Upper lobe of right lung (tissue), 1 donor: ENCODE measurements around the gene OPCML. TPM values are rescaled to one million over a fixed set of nuclear protein-coding genes. Genes with fewer than 3 reads are reported as not detected.

Source experiments
- ATAC-seq: fragments of 200-7000 bp; cut with Tn5 transposase; one replicate; pipeline ENCODE4 v1.9.1; 2020; ENCODE audit warnings: mild to moderate bottlenecking, moderate library complexity
- DNase-seq: peaks from one replicate; pipeline ENCODE4 v3.0.0-alpha.2; 2020
- H3K27ac ChIP-seq: fragments of 200-600 bp; one replicate; pipeline ENCODE4 v1.8.0; 2022
- H3K27me3 ChIP-seq: fragments of 200-600 bp; one replicate; pipeline ENCODE4 v1.8.0; 2022; ENCODE audit warnings: mild to moderate bottlenecking
- H3K36me3 ChIP-seq: fragments of 200-600 bp; one replicate; pipeline ENCODE4 v1.8.0; 2022
- H3K4me1 ChIP-seq: fragments of 200-600 bp; one replicate; pipeline ENCODE4 v1.8.0; 2022
- H3K4me3 ChIP-seq: fragments of 200-600 bp; one replicate; pipeline ENCODE4 v1.8.0; 2022; ENCODE audit warnings: mild to moderate bottlenecking
- H3K9me3 ChIP-seq: fragments of 200-600 bp; one replicate; pipeline ENCODE4 v1.8.0; 2022
- CTCF ChIP-seq: fragments of 200-600 bp; IDR thresholded peaks from one replicate; pipeline ENCODE4 v1.8.0; 2022; ENCODE audit warnings: antibody characterized with exemption
- intact Hi-C: fragments of 100-400 bp; cut with DNase I; formaldehyde crosslinking; loops from one replicate; pipeline ENCODE4 v1.11.0; 2022
- total RNA-seq: library from RNA; stranded (reverse); fragmentation: NEBNext Ultra II Directional; extraction: Animal tissue kit (Norgen Biotek cat#: 25700); gene quantifications from one replicate; pipeline ENCODE4 v1.2.1, GENCODE V29; 2021
- donor health status: DM: no; HTN: yes; CAD: no; lungs with severe emphysema.

Gene OPCML
- total RNA-seq, 1 donor from 2014 or later, result not detected

GRCh38 chr11:133078591-133079404 lies 453.5 kb downstream of the OPCML start:
- Histone ChIP-seq H3K4me3 (no peak overlapping the region), H3K4me1 (peaks cover 5% of the 10 kb centered on the region), H3K27ac (no peak overlapping the region), H3K36me3 (no peaks in the 10 kb centered on the region), H3K9me3 (no peaks in the 10 kb centered on the region), H3K27me3 (peaks cover 25% of the 10 kb centered on the region)
- ATAC-seq (peak; percentile 27), DNase-seq (no peak)
- intact Hi-C loops, result no loop called here
- TF ChIP-seq CTCF, result peak; percentile 68

- Histone ChIP-seq H3K36me3 (no peaks in the 10 kb centered on the region), H3K9me3 (no peaks in the 10 kb centered on the region), H3K4me1 (peaks cover under 1% of the 10 kb centered on the region), H3K27ac (no peak overlapping the region), H3K27me3 (peaks cover 17% of the 10 kb centered on the region), H3K4me3 (no peak overlapping the region)
- TF ChIP-seq CTCF, result no peak
- DNase-seq (no peak), ATAC-seq (no peak)
- intact Hi-C loops, result no loop called here
These were observed 454.3 kb downstream of the OPCML start for GRCh38 chr11:133078012-133078411.

GRCh38 chr11:133075351-133075750 lies 456.9 kb downstream of the OPCML start:
- DNase-seq (no peak), ATAC-seq (no peak)
- Histone ChIP-seq H3K4me3 (no peak overlapping the region), H3K27ac (no peak overlapping the region), H3K27me3 (peaks cover 22% of the 10 kb centered on the region), H3K9me3 (no peaks in the 10 kb centered on the region), H3K4me1 (no peaks in the 10 kb centered on the region), H3K36me3 (no peaks in the 10 kb centered on the region)
- intact Hi-C loops, result no loop called here
- TF ChIP-seq CTCF, result no peak

- Histone ChIP-seq H3K4me3 (no peak overlapping the region), H3K27me3 (peaks cover 15% of the 10 kb centered on the region), H3K9me3 (no peaks in the 10 kb centered on the region), H3K4me1 (no peaks in the 10 kb centered on the region), H3K27ac (no peak overlapping the region), H3K36me3 (no peaks in the 10 kb centered on the region)
- intact Hi-C loops, result no loop called here
- DNase-seq (no peak), ATAC-seq (no peak)
- no peak for TF ChIP-seq CTCF
These were observed 459.3 kb downstream of the OPCML start for GRCh38 chr11:133072858-133073582.

- no peak for DNase-seq
- H3K4me3 ChIP-seq, result no peak overlapping the region
- intact Hi-C loops, result no loop called here
- peaks cover 15% of the 10 kb centered on the region for H3K27me3 ChIP-seq
- H3K36me3 ChIP-seq, result no peaks in the 10 kb centered on the region
- no peak overlapping the region for H3K27ac ChIP-seq
- ATAC-seq, result no peak
- no peaks in the 10 kb centered on the region for H3K4me1 ChIP-seq
- no peaks in the 10 kb centered on the region for H3K9me3 ChIP-seq
- TF ChIP-seq CTCF, result no peak
These were observed 459.9 kb downstream of the OPCML start for GRCh38 chr11:133072378-133072777.
